Measurements from ENCODE around the gene GOLM1.

The GOLM1 gene

GRCh38 chr9:86043586-86043985 is 55.8 kb downstream of the GOLM1 start:
- Histone ChIP-seq H3K4me3 (ENCODE audit: low read depth, low read length) (no peak overlapping the region), H3K36me3 (ENCODE audit: control insufficient read depth, insufficient read depth, low read length) (peaks cover 9% of the 10 kb centered on the region), H3K4me1 (ENCODE audit: control insufficient read depth, insufficient read depth, low read length) (no peaks in the 10 kb centered on the region), H3K9ac (ENCODE audit: low read length) (no peak overlapping the region), H3K27me3 (ENCODE audit: control insufficient read depth, insufficient read depth, low read length) (no peaks in the 10 kb centered on the region), H3K9me3 (ENCODE audit: control insufficient read depth, insufficient read depth, low read depth, low read length) (no peaks in the 10 kb centered on the region), H3K27ac (ENCODE audit: low read depth, low read length) (no peak overlapping the region)

DNA sequence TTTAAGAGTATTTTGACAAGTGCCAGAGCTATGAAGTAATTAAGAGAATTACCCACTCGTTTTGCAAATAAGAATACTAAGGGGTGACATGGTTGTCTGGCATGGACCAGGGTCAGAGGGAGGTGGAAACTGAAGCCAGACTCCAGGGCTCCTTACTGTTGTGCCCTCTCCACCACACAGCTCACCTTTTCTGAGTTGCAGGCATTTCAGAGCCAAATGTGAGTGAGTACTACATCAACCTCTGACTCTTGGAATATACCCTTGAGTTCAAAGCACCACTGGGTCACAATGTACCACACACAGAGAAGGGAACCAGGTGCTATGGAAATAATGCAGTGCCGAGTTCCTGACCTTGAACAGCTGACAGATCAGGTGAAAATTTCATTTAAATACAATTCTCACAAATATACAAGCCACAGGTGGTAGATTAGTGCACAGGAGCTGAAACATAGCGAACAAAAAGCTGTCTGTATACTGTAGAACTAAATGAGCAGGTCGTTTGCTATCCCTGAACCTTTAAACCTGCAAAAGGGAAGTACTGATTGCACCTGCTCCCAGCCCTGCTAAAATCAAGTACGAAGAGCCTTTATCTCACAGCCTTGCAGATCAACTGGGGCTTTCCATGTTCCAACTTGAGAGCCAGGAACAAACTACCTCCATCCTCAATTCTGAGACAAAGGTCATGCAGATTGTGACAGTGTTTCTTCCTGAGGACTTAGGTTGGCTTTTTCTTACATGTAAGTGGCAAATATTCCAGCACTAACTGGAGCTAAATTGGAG is 57.0 kb downstream of the GOLM1 start:
- H3K9me3 ChIP-seq (ENCODE audit: control insufficient read depth, insufficient read depth, low read depth, low read length): no peaks in the 10 kb centered on the region
- H3K4me1 ChIP-seq (ENCODE audit: control insufficient read depth, insufficient read depth, low read length): no peaks in the 10 kb centered on the region
- no peaks in the 10 kb centered on the region for H3K27me3 ChIP-seq (ENCODE audit: control insufficient read depth, insufficient read depth, low read length)
- H3K4me3 ChIP-seq (ENCODE audit: low read depth, low read length): no peak overlapping the region
- peaks cover 12% of the 10 kb centered on the region for H3K36me3 ChIP-seq (ENCODE audit: control insufficient read depth, insufficient read depth, low read length)
- H3K27ac ChIP-seq (ENCODE audit: low read depth, low read length): no peak overlapping the region
- no peak overlapping the region for H3K9ac ChIP-seq (ENCODE audit: low read length)

GRCh38 chr9:86041311-86041741 is 58.0 kb downstream of the GOLM1 start:
- Histone ChIP-seq H3K27me3 (ENCODE audit: control insufficient read depth, insufficient read depth, low read length) (no peaks in the 10 kb centered on the region), H3K27ac (ENCODE audit: low read depth, low read length) (no peak overlapping the region), H3K4me3 (ENCODE audit: low read depth, low read length) (no peak overlapping the region), H3K9me3 (ENCODE audit: control insufficient read depth, insufficient read depth, low read depth, low read length) (no peaks in the 10 kb centered on the region), H3K36me3 (ENCODE audit: control insufficient read depth, insufficient read depth, low read length) (peaks cover 13% of the 10 kb centered on the region), H3K9ac (ENCODE audit: low read length) (no peak overlapping the region), H3K4me1 (ENCODE audit: control insufficient read depth, insufficient read depth, low read length) (no peaks in the 10 kb centered on the region; the same call in 1 of the 2 replicates)

DNA sequence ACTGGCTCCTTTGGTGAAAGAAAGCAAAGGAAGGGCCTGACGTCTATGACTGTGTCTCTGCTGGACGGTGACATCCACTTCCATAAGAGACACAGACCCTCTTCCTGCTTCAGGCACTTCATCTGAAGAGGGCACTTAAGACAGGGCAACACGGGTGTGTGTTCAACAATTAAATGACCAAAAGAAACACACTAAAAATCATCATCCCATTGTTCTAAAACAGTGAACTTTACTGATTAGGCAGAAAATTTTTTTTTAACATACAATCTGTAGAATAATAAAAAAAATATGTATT is 58.5 kb downstream of the GOLM1 start:
- Histone ChIP-seq H3K4me3 (ENCODE audit: low read depth, low read length) (no peak overlapping the region), H3K9ac (ENCODE audit: low read length) (no peak overlapping the region), H3K27ac (ENCODE audit: low read depth, low read length) (no peak overlapping the region), H3K27me3 (ENCODE audit: control insufficient read depth, insufficient read depth, low read length) (no peaks in the 10 kb centered on the region), H3K9me3 (ENCODE audit: control insufficient read depth, insufficient read depth, low read depth, low read length) (no peaks in the 10 kb centered on the region), H3K4me1 (ENCODE audit: control insufficient read depth, insufficient read depth, low read length) (peaks cover 4% of the 10 kb centered on the region; the same call in 1 of the 2 replicates), H3K36me3 (ENCODE audit: control insufficient read depth, insufficient read depth, low read length) (peaks cover 18% of the 10 kb centered on the region)

- Histone ChIP-seq H3K9ac (ENCODE audit: low read length) (no peak overlapping the region), H3K4me3 (ENCODE audit: low read depth, low read length) (no peak overlapping the region), H3K36me3 (ENCODE audit: control insufficient read depth, insufficient read depth, low read length) (peaks cover 23% of the 10 kb centered on the region), H3K4me1 (ENCODE audit: control insufficient read depth, insufficient read depth, low read length) (peaks cover 5% of the 10 kb centered on the region; the same call in 1 of the 2 replicates), H3K27ac (ENCODE audit: low read depth, low read length) (no peak overlapping the region), H3K9me3 (ENCODE audit: control insufficient read depth, insufficient read depth, low read depth, low read length) (no peaks in the 10 kb centered on the region), H3K27me3 (ENCODE audit: control insufficient read depth, insufficient read depth, low read length) (no peaks in the 10 kb centered on the region)
Measured at GRCh38 chr9:86039991-86040860, 59.1 kb downstream of the GOLM1 start.

GRCh38 chr9:86036555-86036954 is 62.8 kb downstream of the GOLM1 start:
- H3K27me3 ChIP-seq (ENCODE audit: control insufficient read depth, insufficient read depth, low read length): no peaks in the 10 kb centered on the region
- peaks cover 45% of the 10 kb centered on the region for H3K36me3 ChIP-seq (ENCODE audit: control insufficient read depth, insufficient read depth, low read length)
- no peaks in the 10 kb centered on the region for H3K9me3 ChIP-seq (ENCODE audit: control insufficient read depth, insufficient read depth, low read depth, low read length)
- H3K27ac ChIP-seq (ENCODE audit: low read depth, low read length): no peak overlapping the region
- no peak overlapping the region for H3K9ac ChIP-seq (ENCODE audit: low read length)
- peaks cover 5% of the 10 kb centered on the region; the same call in 1 of the 2 replicates for H3K4me1 ChIP-seq (ENCODE audit: control insufficient read depth, insufficient read depth, low read length)
- no peak overlapping the region for H3K4me3 ChIP-seq (ENCODE audit: low read depth, low read length)

- Histone ChIP-seq H3K27ac (ENCODE audit: low read depth, low read length) (no peak overlapping the region), H3K9ac (ENCODE audit: low read length) (no peak overlapping the region), H3K36me3 (ENCODE audit: control insufficient read depth, insufficient read depth, low read length) (peaks cover 45% of the 10 kb centered on the region), H3K4me1 (ENCODE audit: control insufficient read depth, insufficient read depth, low read length) (peaks cover 5% of the 10 kb centered on the region; the same call in 1 of the 2 replicates), H3K4me3 (ENCODE audit: low read depth, low read length) (no peak overlapping the region), H3K9me3 (ENCODE audit: control insufficient read depth, insufficient read depth, low read depth, low read length) (no peaks in the 10 kb centered on the region), H3K27me3 (ENCODE audit: control insufficient read depth, insufficient read depth, low read length) (no peaks in the 10 kb centered on the region)
Measured at GRCh38 chr9:86035827-86036440, 63.4 kb downstream of the GOLM1 start.

- Histone ChIP-seq H3K27me3 (ENCODE audit: control insufficient read depth, insufficient read depth, low read length) (no peaks in the 10 kb centered on the region), H3K9ac (ENCODE audit: low read length) (no peak overlapping the region), H3K4me3 (ENCODE audit: low read depth, low read length) (no peak overlapping the region), H3K27ac (ENCODE audit: low read depth, low read length) (no peak overlapping the region), H3K9me3 (ENCODE audit: control insufficient read depth, insufficient read depth, low read depth, low read length) (no peaks in the 10 kb centered on the region), H3K4me1 (ENCODE audit: control insufficient read depth, insufficient read depth, low read length) (peaks cover 5% of the 10 kb centered on the region; the same call in 1 of the 2 replicates), H3K36me3 (ENCODE audit: control insufficient read depth, insufficient read depth, low read length) (peaks cover 45% of the 10 kb centered on the region)
Measured at GRCh38 chr9:86034863-86035734, 64.3 kb downstream of the GOLM1 start.

GRCh38 chr9:86027767-86028166 is 71.6 kb downstream of the GOLM1 start:
- H3K4me3 ChIP-seq (ENCODE audit: low read depth, low read length): no peak overlapping the region
- H3K27me3 ChIP-seq (ENCODE audit: control insufficient read depth, insufficient read depth, low read length): no peaks in the 10 kb centered on the region
- H3K4me1 ChIP-seq (ENCODE audit: control insufficient read depth, insufficient read depth, low read length): no peaks in the 10 kb centered on the region
- H3K9me3 ChIP-seq (ENCODE audit: control insufficient read depth, insufficient read depth, low read depth, low read length): no peaks in the 10 kb centered on the region
- H3K27ac ChIP-seq (ENCODE audit: low read depth, low read length): no peak overlapping the region
- H3K36me3 ChIP-seq (ENCODE audit: control insufficient read depth, insufficient read depth, low read length): peaks cover 73% of the 10 kb centered on the region
- no peak overlapping the region for H3K9ac ChIP-seq (ENCODE audit: low read length)

- Histone ChIP-seq H3K36me3 (ENCODE audit: control insufficient read depth, insufficient read depth, low read length) (peaks cover 93% of the 10 kb centered on the region), H3K9ac (ENCODE audit: low read length) (no peak overlapping the region), H3K27me3 (ENCODE audit: control insufficient read depth, insufficient read depth, low read length) (no peaks in the 10 kb centered on the region), H3K4me1 (ENCODE audit: control insufficient read depth, insufficient read depth, low read length) (no peaks in the 10 kb centered on the region), H3K4me3 (ENCODE audit: low read depth, low read length) (no peak overlapping the region), H3K27ac (ENCODE audit: low read depth, low read length) (no peak overlapping the region), H3K9me3 (ENCODE audit: control insufficient read depth, insufficient read depth, low read depth, low read length) (no peaks in the 10 kb centered on the region)
Measured at GRCh38 chr9:86022687-86023266, 76.6 kb downstream of the GOLM1 start.

Data from HUES6 (cell line).